GM19351 (cell line): ENCODE results near the gene MGAT5.

ENCODE experiments used
- ATAC-seq: cut with Tn5 transposase; IDR thresholded peaks from one replicate; pipeline ENCODE4 v1.9.1; 2021; ENCODE audit warnings: mild to moderate bottlenecking, moderate library complexity; ENCODE audit not compliant: unreplicated experiment

Gene MGAT5

GRCh38 chr2:134299334-134299733 is 45.5 kb downstream of the MGAT5 start:
- no peak for ATAC-seq

- ATAC-seq: no peak
These were observed 46.7 kb downstream of the MGAT5 start for GRCh38 chr2:134300585-134300984.

GRCh38 chr2:134301099-134301927 is 47.4 kb downstream of the MGAT5 start:
- no peak for ATAC-seq

GRCh38 chr2:134301928-134302260 is 48.0 kb downstream of the MGAT5 start:
- no peak for ATAC-seq

GRCh38 chr2:134304394-134305108 is 50.7 kb downstream of the MGAT5 start:
- ATAC-seq: no peak

GRCh38 chr2:134305109-134305491 is 51.2 kb downstream of the MGAT5 start:
- ATAC-seq: no peak

- ATAC-seq: no peak
These were observed 52.6 kb downstream of the MGAT5 start for GRCh38 chr2:134306521-134306920.

GRCh38 chr2:134307334-134307733 is 53.5 kb downstream of the MGAT5 start:
- no peak for ATAC-seq

- no peak for ATAC-seq
These were observed 54.9 kb downstream of the MGAT5 start for GRCh38 chr2:134308474-134309385.

GRCh38 chr2:134310107-134311079 is 56.5 kb downstream of the MGAT5 start:
- no peak for ATAC-seq

- ATAC-seq: no peak
These were observed 58.6 kb downstream of the MGAT5 start for GRCh38 chr2:134312482-134312881.

- ATAC-seq: no peak
These were observed 60.3 kb downstream of the MGAT5 start for GRCh38 chr2:134314202-134314601.

- no peak for ATAC-seq
These were observed 61.0 kb downstream of the MGAT5 start for GRCh38 chr2:134314681-134315368.

- ATAC-seq: no peak
These were observed 61.6 kb downstream of the MGAT5 start for GRCh38 chr2:134315471-134315870.

GRCh38 chr2:134319596-134320254 is 65.9 kb downstream of the MGAT5 start:
- ATAC-seq: no peak

- ATAC-seq: no peak
These were observed 67.1 kb downstream of the MGAT5 start for GRCh38 chr2:134320930-134321329.

- ATAC-seq: no peak
These were observed 69.9 kb downstream of the MGAT5 start for GRCh38 chr2:134323777-134324176.

GRCh38 chr2:134324430-134324829 is 70.6 kb downstream of the MGAT5 start:
- ATAC-seq: no peak

GRCh38 chr2:134324947-134325346 is 71.1 kb downstream of the MGAT5 start:
- ATAC-seq: peak; percentile 74
